WI38 (cell line): ENCODE measurements around the gene HAL.

Experiments used
- H3K4me3 ChIP-seq: 2 replicates; pipeline ENCODE4 v1.5.1; 2011; ENCODE audit warnings: low read depth, mild to moderate bottlenecking, control low read depth, low read length
- CTCF ChIP-seq: IDR thresholded peaks from 2 replicates; pipeline ENCODE4 v1.5.1; 2012; ENCODE audit warnings: low read depth, mild to moderate bottlenecking, control low read depth, low read length

Gene HAL

GRCh38 chr12:96028538-96028937, 32.4 kb upstream of the HAL start:
- no peak overlapping the region for H3K4me3 ChIP-seq
- no peak for TF ChIP-seq CTCF

- H3K4me3 ChIP-seq, result no peak overlapping the region
- no peak for TF ChIP-seq CTCF
Observed at GRCh38 chr12:96026331-96026730, 30.2 kb upstream of the HAL start.

- no peak overlapping the region for H3K4me3 ChIP-seq
- no peak for TF ChIP-seq CTCF
Observed at GRCh38 chr12:96025518-96025917, 29.4 kb upstream of the HAL start.

GRCh38 chr12:96020314-96021003, 24.3 kb upstream of the HAL start:
- TF ChIP-seq CTCF, result no peak
- H3K4me3 ChIP-seq, result no peak overlapping the region

- TF ChIP-seq CTCF, result no peak
- H3K4me3 ChIP-seq, result no peak overlapping the region
Observed at GRCh38 chr12:96015672-96016071, 19.5 kb upstream of the HAL start.

- no peak overlapping the region for H3K4me3 ChIP-seq
- no peak for TF ChIP-seq CTCF
Observed at GRCh38 chr12:96014943-96015599, 18.9 kb upstream of the HAL start.

- H3K4me3 ChIP-seq, result no peak overlapping the region
Observed at GRCh38 chr12:96007729-96008128, 11.6 kb upstream of the HAL start.

More at GRCh38 chr12:96007729-96008128, 11.6 kb upstream of the HAL start:
- no peak for TF ChIP-seq CTCF
